Ovary (tissue), 9 donors: Measurements from ENCODE around the gene MAN2A2. TPM values are rescaled to one million over a fixed set of nuclear protein-coding genes. Genes with fewer than 3 reads are reported as not detected.
A peak's percentile ranks its signal among the peaks of the same experiment; 100 is the strongest.

Experiments
- DNase-seq, 5 donors: peaks; one replicate each; pipeline ENCODE4 v3.0.0-alpha.2; 2019 to 2020
- H3K27ac ChIP-seq, 2 donors: fragments of 200-600 bp; one replicate each; pipeline versions ENCODE4 v1.5.1 to v1.8.0; 2019 to 2022
- H3K27me3 ChIP-seq: fragments of 200-600 bp; one replicate; pipeline ENCODE4 v1.8.0; 2022
- H3K36me3 ChIP-seq: fragments of 200-600 bp; sonication (generic); one replicate; pipeline ENCODE4 v1.5.1; 2019
- H3K4me1 ChIP-seq: one replicate; pipeline ENCODE4 v1.8.1; 2013; ENCODE audit warnings: mild to moderate bottlenecking, moderate library complexity; ENCODE audit not compliant: insufficient read depth
- H3K4me3 ChIP-seq: fragments of 200-600 bp; sonication (generic); one replicate; pipeline ENCODE4 v1.5.1; 2017
- H3K9me3 ChIP-seq, 2 donors: fragments of 200-600 bp in 1 of 2; sonication (generic) in 1 of 2; one replicate each; pipeline versions ENCODE4 v1.5.1 to v1.8.1; 2013 to 2019; ENCODE audit warnings: mild to moderate bottlenecking in 1 of 2, moderate library complexity in 1 of 2
- EP300 ChIP-seq: sonication (generic); formaldehyde crosslinking; IDR thresholded peaks from one replicate; pipeline ENCODE4 v1.6.1; 2017; ENCODE audit warnings: antibody characterized with exemption
- POLR2A ChIP-seq: fragments of 450-650 bp; IDR thresholded peaks from one replicate; pipeline ENCODE4 v1.6.1; 2017; ENCODE audit warnings: antibody characterized with exemption, mild to moderate bottlenecking, moderate library complexity
- WGBS, 3 donors: extraction: QIAGEN DNeasy Blood & Tissue Kit in 1 of 3; methylation state at CpG; one replicate each; pipeline versions ENCODE4 v1.1.5 to v1.1.7; 2013 to 2017; 5-methylcytosine and 5-hydroxymethylcytosine counted together
- intact Hi-C, 4 donors: fragments of 100-400 bp; cut with DNase I; formaldehyde crosslinking; loops; one replicate each; pipeline versions ENCODE4 v1.11.0 to v1.15.1; 2022 to 2023
- polyA plus RNA-seq, 2 donors: library from polyadenylated mRNA; stranded (reverse); fragments of 200-250 nt in 1 of 2; fragments of 350-450 nt in 1 of 2; fragmentation: Illumina TruSeq in 1 of 2; extraction: RNeasy Lipid Tissue Mini Kit (QIAGEN cat#74804) in 1 of 2; gene quantifications; one replicate each; pipeline ENCODE4 v1.2.3, GENCODE V29; 2013 to 2014
- total RNA-seq, 7 donors: library from RNA; depleted of rRNA in 2 of 7; stranded (reverse); fragments of >200 nt in 2 of 7; fragmentation: NEBNext Ultra II Directional in 3 of 7; extraction: Animal tissue kit (Norgen Biotek cat#: 25700) in 3 of 7; gene quantifications; one replicate each; pipeline versions ENCODE4 v1.1.0 to v1.2.4, GENCODE V29; 2016 to 2023
- TF ChIP-seq, protein P1 (sequence below), 3 donors: fragments of 450-650 bp in 2 of 3; fragments of 200-600 bp in 1 of 3; IDR thresholded peaks; one replicate each; pipeline versions ENCODE4 v1.5.1 to v1.8.0; 2016 to 2022; ENCODE audit warnings: antibody characterized with exemption in 3 of 3, mild to moderate bottlenecking in 1 of 3
- donor health status: DM: no; HTN: no; CAD: no; lungs with moderate emphysema.
- donor health status: DM: no; HTN: no; CAD: no.
- donor health status: Bipolar disorder and iron deficiency.
- donor health status: DM: yes; HTN: yes; CAD: no.
- donor health status: DM: no; HTN: no; CAD: no.
- donor health status: DM: yes; HTN: yes; CAD: no.

The MAN2A2 gene
- total and polyA plus RNA-seq, 9 donors: 25.3 to 66.5 (median 31.2) TPM

- TF ChIP-seq EP300 (no peak), POLR2A (peak; percentile 28)
- TF ChIP-seq, protein P1, sequence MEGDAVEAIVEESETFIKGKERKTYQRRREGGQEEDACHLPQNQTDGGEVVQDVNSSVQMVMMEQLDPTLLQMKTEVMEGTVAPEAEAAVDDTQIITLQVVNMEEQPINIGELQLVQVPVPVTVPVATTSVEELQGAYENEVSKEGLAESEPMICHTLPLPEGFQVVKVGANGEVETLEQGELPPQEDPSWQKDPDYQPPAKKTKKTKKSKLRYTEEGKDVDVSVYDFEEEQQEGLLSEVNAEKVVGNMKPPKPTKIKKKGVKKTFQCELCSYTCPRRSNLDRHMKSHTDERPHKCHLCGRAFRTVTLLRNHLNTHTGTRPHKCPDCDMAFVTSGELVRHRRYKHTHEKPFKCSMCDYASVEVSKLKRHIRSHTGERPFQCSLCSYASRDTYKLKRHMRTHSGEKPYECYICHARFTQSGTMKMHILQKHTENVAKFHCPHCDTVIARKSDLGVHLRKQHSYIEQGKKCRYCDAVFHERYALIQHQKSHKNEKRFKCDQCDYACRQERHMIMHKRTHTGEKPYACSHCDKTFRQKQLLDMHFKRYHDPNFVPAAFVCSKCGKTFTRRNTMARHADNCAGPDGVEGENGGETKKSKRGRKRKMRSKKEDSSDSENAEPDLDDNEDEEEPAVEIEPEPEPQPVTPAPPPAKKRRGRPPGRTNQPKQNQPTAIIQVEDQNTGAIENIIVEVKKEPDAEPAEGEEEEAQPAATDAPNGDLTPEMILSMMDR (IDR thresholded peaks at IDR 0.05): no peak
- Histone ChIP-seq H3K27me3 (no peaks in the 10 kb centered on the region), H3K36me3 (no peaks in the 10 kb centered on the region), H3K27ac (peak within 1 kb of the TSS; percentile 70 to 97), H3K4me3 (peak within 1 kb of the TSS; percentile 56), H3K9me3 (no peaks in the 10 kb centered on the region), H3K4me1 (peaks cover 10% of the 10 kb centered on the region)
- intact Hi-C loops: loop anchor here in 1 of 4 donors (5.0 kb wide), 1 partner anchor 237 kb away; no protein-coding TSS in a partner anchor
- peak; percentile 69 to 83 (median 77) for DNase-seq
- WGBS, 3 donors: 2 to 3% (median 3%) methylated on average over 39 to 58 of the region's 58 CpGs
These were observed 19.0 kb upstream of the MAN2A2 start, which contains the start of gene FES for GRCh38 chr15:90883976-90884718. FES (plus strand) TSS chr15:90884504; CDS start chr15:90885046, 542 bp downstream.

DNA sequence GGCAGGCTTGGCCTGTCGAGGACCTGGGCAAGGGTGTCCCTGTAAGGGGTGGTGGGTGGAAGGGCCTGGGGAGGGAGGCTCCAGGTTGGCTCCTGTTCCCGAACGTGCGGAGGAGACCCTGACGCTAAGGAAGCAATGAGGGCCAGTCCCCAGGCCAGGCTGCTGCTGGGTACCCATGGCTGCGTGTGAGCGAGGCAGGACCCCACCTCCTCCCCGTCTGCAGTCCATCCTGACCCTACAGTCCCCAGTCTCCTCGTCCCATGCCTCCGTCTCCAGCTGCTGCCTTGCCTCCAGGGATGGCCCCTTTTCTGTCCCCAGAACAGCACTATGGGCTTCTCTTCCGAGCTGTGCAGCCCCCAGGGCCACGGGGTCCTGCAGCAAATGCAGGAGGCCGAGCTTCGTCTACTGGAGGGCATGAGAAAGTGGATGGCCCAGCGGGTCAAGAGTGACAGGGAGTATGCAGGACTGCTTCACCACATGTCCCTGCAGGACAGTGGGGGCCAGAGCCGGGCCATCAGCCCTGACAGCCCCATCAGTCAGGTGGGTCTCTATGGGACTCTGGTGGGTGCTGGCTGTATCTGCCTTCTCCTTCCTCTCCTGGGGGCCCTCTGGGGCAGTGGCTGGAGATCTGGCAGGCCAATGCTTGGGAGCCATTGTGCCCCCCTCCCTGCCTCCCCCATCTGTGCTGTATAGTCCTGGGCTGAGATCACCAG, 18.2 kb upstream of the MAN2A2 start:
- peak overlapping the region; percentile 56 for H3K4me3 ChIP-seq
- no peak for TF ChIP-seq EP300
- TF ChIP-seq, protein P1 (IDR thresholded peaks at IDR 0.05): no peak
- TF ChIP-seq POLR2A: no peak
- intact Hi-C loops: loop anchor here in 3 of 4 donors (5.0 kb wide), 3 partner anchors 168 to 563 kb away; partner anchors contain the start of gene BLM (in 1 of the 3)
- peaks cover 10% of the 10 kb centered on the region for H3K4me1 ChIP-seq
- H3K27me3 ChIP-seq: no peaks in the 10 kb centered on the region
- H3K36me3 ChIP-seq: no peaks in the 10 kb centered on the region
- H3K27ac ChIP-seq: peak overlapping the region; percentile 70 to 97
- 19 to 23% (median 23%) methylated on average over 16 of the region's 16 CpGs for WGBS, 3 donors
- H3K9me3 ChIP-seq: no peaks in the 10 kb centered on the region
- DNase-seq: peak in 1 of 5 donors; percentile 48

DNA sequence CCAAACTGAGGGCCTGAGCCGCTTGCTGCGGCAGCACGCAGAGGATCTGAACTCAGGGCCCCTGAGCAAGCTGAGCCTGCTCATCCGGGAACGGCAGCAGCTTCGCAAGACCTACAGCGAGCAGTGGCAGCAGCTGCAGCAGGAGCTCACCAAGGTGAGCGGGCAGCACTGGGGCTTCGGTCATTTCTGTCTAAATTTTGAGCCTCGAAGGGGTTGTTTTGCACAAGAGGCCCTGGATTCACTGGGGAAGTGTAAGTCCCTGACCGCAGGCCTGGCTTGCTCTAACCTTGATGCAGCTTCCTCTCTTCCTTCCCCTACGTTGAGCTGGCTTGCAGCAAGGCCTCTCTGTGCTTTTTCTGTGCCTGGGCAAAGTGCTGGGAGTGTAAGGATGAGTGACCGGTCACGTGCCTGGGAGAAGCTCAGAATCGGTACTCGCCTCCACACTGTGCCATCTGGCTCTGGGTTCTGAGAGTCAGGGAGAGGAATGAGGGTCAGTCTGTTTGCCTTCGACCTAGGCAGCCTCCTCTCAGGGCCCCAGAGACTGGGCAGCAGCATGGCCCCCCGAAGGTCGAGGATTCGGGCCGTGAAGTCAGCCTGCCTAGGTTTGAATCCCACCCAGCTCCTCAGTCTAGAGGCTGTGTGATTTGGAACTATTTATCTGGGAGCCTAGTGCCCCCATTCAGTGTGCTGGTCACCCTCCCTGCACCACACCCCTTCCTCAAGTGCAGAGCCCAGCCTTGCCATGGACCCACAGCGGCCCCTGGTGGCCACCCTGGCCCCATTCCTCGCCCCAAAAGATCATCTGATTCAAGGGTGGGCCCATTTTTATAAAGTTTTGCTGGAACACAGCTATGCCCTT, 17.4 kb upstream of the MAN2A2 start:
- 35 to 53% (median 40%) methylated on average over 23 of the region's 23 CpGs for WGBS, 3 donors
- Histone ChIP-seq H3K4me3 (peak overlapping the region; percentile 56), H3K9me3 (no peaks in the 10 kb centered on the region), H3K4me1 (peaks cover 10% of the 10 kb centered on the region), H3K36me3 (no peaks in the 10 kb centered on the region), H3K27me3 (no peaks in the 10 kb centered on the region), H3K27ac (peak overlapping the region; percentile 70 to 97)
- TF ChIP-seq POLR2A: no peak
- TF ChIP-seq, protein P1 (IDR thresholded peaks at IDR 0.05): peak; percentile 89 to 94 (median 91)
- DNase-seq: peak; percentile 73 to 88 (median 86)
- intact Hi-C loops: loop anchor here in 3 of 4 donors (2.0 to 5.0 kb wide), 4 partner anchors 168 to 563 kb away; partner anchors contain the start of gene BLM (in 1 of the 3)

DNA sequence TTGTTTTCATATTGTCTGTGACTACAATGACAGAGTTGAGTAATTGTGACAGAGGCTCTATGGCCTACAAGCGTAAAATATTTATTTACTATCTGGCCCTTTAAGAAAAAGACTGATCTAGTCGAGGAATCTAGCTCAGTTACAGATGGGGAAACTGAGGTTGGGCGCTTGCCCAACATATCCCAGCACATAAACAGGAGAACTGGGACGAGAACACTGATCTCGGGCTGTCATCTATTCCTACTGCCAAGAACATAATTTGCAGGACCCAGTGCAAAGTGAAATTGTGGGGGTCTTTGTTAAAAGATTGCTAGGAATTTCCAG, 16.8 kb upstream of the MAN2A2 start:
- no peaks in the 10 kb centered on the region for H3K9me3 ChIP-seq
- H3K27ac ChIP-seq: no peak overlapping the region
- WGBS, 3 donors: 29 to 38% (median 37%) methylated on average over 5 of the region's 5 CpGs
- H3K4me3 ChIP-seq: no peak overlapping the region
- H3K27me3 ChIP-seq: no peaks in the 10 kb centered on the region
- TF ChIP-seq, protein P1 (IDR thresholded peaks at IDR 0.05): no peak
- TF ChIP-seq EP300: no peak
- no peak for TF ChIP-seq POLR2A
- intact Hi-C loops: loop anchor here in 3 of 4 donors (2.0 to 5.0 kb wide), 4 partner anchors 169 to 564 kb away; partner anchors contain the start of gene BLM (in 1 of the 3)
- DNase-seq: peak in 1 of 5 donors; percentile 22
- no peaks in the 10 kb centered on the region for H3K36me3 ChIP-seq
- H3K4me1 ChIP-seq: peaks cover 10% of the 10 kb centered on the region
